Measurements from ENCODE around the gene GPC5.
A peak's percentile ranks its signal among the peaks of the same experiment; 100 is the strongest.

The GPC5 gene

GRCh38 chr13:92150606-92151005 lies 752.2 kb downstream of the GPC5 start:
- DNase-seq (ENCODE audit: low read depth in 2 of 2): no peak

- DNase-seq (ENCODE audit: low read depth in 2 of 2): no peak
Measured at GRCh38 chr13:92158346-92158745, 759.9 kb downstream of the GPC5 start.

GRCh38 chr13:92164822-92165221 lies 766.4 kb downstream of the GPC5 start:
- DNase-seq (ENCODE audit: low read depth in 2 of 2): no peak

GRCh38 chr13:92172191-92172590 lies 773.8 kb downstream of the GPC5 start:
- DNase-seq (ENCODE audit: low read depth in 2 of 2): no peak

- DNase-seq (ENCODE audit: low read depth in 2 of 2): no peak
Measured at GRCh38 chr13:92173254-92173653, 774.8 kb downstream of the GPC5 start.

- DNase-seq (ENCODE audit: low read depth in 2 of 2): peak in 1 of 2 donors; percentile 0
Measured at GRCh38 chr13:92175330-92175729, 776.9 kb downstream of the GPC5 start.

- DNase-seq (ENCODE audit: low read depth in 2 of 2): no peak
Measured at GRCh38 chr13:92177966-92178365, 779.5 kb downstream of the GPC5 start.

- no peak for DNase-seq (ENCODE audit: low read depth in 2 of 2)
Measured at GRCh38 chr13:92179223-92179622, 780.8 kb downstream of the GPC5 start.

GRCh38 chr13:92187378-92187989 lies 789.1 kb downstream of the GPC5 start:
- DNase-seq (ENCODE audit: low read depth in 2 of 2): peak in 1 of 2 donors; percentile 7

- DNase-seq (ENCODE audit: low read depth in 2 of 2): no peak
Measured at GRCh38 chr13:92188574-92188973, 790.2 kb downstream of the GPC5 start.

GRCh38 chr13:92196591-92197256 lies 798.3 kb downstream of the GPC5 start:
- no peak for DNase-seq (ENCODE audit: low read depth in 2 of 2)

GRCh38 chr13:92197669-92198068 lies 799.2 kb downstream of the GPC5 start:
- no peak for DNase-seq (ENCODE audit: low read depth in 2 of 2)

GRCh38 chr13:92218615-92219014 lies 820.2 kb downstream of the GPC5 start:
- DNase-seq (ENCODE audit: low read depth in 2 of 2): no peak

- DNase-seq (ENCODE audit: low read depth in 2 of 2): no peak
Measured at GRCh38 chr13:92221916-92222315, 823.5 kb downstream of the GPC5 start.

- no peak for DNase-seq (ENCODE audit: low read depth in 2 of 2)
Measured at GRCh38 chr13:92224052-92224821, 825.8 kb downstream of the GPC5 start.

GRCh38 chr13:92224825-92225224 lies 826.4 kb downstream of the GPC5 start:
- no peak for DNase-seq (ENCODE audit: low read depth in 2 of 2)

GRCh38 chr13:92225861-92226260 lies 827.4 kb downstream of the GPC5 start:
- no peak for DNase-seq (ENCODE audit: low read depth in 2 of 2)

- DNase-seq (ENCODE audit: low read depth in 2 of 2): no peak
Measured at GRCh38 chr13:92232871-92233270, 834.5 kb downstream of the GPC5 start.

- DNase-seq (ENCODE audit: low read depth in 2 of 2): no peak
Measured at GRCh38 chr13:92251671-92252210, 853.3 kb downstream of the GPC5 start.

GRCh38 chr13:92255526-92255925 lies 857.1 kb downstream of the GPC5 start:
- no peak for DNase-seq (ENCODE audit: low read depth in 2 of 2)

GRCh38 chr13:92256211-92256610 lies 857.8 kb downstream of the GPC5 start:
- no peak for DNase-seq (ENCODE audit: low read depth in 2 of 2)

- DNase-seq (ENCODE audit: low read depth in 2 of 2): no peak
Measured at GRCh38 chr13:92259046-92259445, 860.6 kb downstream of the GPC5 start.

GRCh38 chr13:92259523-92259922 lies 861.1 kb downstream of the GPC5 start:
- DNase-seq (ENCODE audit: low read depth in 2 of 2): no peak
